Measurements from ENCODE around the gene SLC24A3. TPM values are rescaled to one million over a fixed set of nuclear protein-coding genes. Genes with fewer than 3 reads are reported as not detected.

SLC24A3 gene
- total RNA-seq, 1 experiment from 2014 or later: not detected

DNA sequence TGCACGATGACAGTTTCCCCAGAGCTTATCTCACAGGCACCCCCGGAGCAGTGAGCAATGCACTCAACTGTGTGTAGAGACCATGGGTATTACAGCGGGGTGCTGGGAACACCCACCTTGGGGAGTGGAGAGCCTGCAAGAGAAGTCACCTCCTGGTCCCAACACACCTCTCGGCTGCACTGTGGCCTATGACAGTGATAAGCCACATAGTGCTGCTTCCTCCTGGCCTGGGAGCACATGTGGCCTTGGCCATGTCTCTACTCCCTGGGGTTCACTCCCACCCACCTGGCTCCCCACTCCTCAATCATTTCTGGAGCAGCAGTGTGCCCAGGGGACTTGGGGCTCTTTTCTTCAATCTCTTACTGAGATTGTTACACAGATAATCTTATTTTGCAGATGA, 77.0 kb downstream of the SLC24A3 start:
- in situ Hi-C loops (cut with HindIII; ENCODE audit: low pct_unique_long_range_greater_than_20kb, low sequenced_read_pairs) (no loop called here), intact Hi-C loops (cut with micrococcal nuclease; ENCODE audit: unreplicated experiment) (no loop called here)
- BruUV-seq (replicated peaks): no TSS peak
- TF ChIP-seq SIN3A (IDR thresholded peaks at IDR 0.05; ENCODE audit: borderline replicate concordance, insufficient read depth, low read depth, low read length) (no peak), TCF7L2 (IDR thresholded peaks at IDR 0.05; ENCODE audit: low read depth, low read length) (no peak), POLR2AphosphoS5 (IDR thresholded peaks at IDR 0.05; ENCODE audit: low read depth, low read length) (no peak)
- TF ChIP-seq, protein P1, sequence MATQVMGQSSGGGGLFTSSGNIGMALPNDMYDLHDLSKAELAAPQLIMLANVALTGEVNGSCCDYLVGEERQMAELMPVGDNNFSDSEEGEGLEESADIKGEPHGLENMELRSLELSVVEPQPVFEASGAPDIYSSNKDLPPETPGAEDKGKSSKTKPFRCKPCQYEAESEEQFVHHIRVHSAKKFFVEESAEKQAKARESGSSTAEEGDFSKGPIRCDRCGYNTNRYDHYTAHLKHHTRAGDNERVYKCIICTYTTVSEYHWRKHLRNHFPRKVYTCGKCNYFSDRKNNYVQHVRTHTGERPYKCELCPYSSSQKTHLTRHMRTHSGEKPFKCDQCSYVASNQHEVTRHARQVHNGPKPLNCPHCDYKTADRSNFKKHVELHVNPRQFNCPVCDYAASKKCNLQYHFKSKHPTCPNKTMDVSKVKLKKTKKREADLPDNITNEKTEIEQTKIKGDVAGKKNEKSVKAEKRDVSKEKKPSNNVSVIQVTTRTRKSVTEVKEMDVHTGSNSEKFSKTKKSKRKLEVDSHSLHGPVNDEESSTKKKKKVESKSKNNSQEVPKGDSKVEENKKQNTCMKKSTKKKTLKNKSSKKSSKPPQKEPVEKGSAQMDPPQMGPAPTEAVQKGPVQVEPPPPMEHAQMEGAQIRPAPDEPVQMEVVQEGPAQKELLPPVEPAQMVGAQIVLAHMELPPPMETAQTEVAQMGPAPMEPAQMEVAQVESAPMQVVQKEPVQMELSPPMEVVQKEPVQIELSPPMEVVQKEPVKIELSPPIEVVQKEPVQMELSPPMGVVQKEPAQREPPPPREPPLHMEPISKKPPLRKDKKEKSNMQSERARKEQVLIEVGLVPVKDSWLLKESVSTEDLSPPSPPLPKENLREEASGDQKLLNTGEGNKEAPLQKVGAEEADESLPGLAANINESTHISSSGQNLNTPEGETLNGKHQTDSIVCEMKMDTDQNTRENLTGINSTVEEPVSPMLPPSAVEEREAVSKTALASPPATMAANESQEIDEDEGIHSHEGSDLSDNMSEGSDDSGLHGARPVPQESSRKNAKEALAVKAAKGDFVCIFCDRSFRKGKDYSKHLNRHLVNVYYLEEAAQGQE (IDR thresholded peaks at IDR 0.05; ENCODE audit: insufficient read depth in 1 of 2, low read depth in 2 of 2, low read length in 1 of 2): no peak
- TF ChIP-seq, protein P2, sequence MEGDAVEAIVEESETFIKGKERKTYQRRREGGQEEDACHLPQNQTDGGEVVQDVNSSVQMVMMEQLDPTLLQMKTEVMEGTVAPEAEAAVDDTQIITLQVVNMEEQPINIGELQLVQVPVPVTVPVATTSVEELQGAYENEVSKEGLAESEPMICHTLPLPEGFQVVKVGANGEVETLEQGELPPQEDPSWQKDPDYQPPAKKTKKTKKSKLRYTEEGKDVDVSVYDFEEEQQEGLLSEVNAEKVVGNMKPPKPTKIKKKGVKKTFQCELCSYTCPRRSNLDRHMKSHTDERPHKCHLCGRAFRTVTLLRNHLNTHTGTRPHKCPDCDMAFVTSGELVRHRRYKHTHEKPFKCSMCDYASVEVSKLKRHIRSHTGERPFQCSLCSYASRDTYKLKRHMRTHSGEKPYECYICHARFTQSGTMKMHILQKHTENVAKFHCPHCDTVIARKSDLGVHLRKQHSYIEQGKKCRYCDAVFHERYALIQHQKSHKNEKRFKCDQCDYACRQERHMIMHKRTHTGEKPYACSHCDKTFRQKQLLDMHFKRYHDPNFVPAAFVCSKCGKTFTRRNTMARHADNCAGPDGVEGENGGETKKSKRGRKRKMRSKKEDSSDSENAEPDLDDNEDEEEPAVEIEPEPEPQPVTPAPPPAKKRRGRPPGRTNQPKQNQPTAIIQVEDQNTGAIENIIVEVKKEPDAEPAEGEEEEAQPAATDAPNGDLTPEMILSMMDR (IDR thresholded peaks at IDR 0.05): no peak
- no peaks in the 10 kb centered on the region for H3K27me3 ChIP-seq (ENCODE audit: control insufficient read depth, insufficient read depth, low read length)
- ATAC-seq (no peak), DNase-seq (ENCODE audit: low read depth, low spot score) (no peak)
- ChIA-PET POLR2A (no interaction called here), CTCF (no interaction called here)
- H3K4me3 ChIP-seq (ENCODE audit: low read depth in 2 of 2, low read length in 2 of 2): no peak overlapping the region
- H3K9me3 ChIP-seq (ENCODE audit: control insufficient read depth, insufficient read depth, low read depth, low read length): no peaks in the 10 kb centered on the region
- no peaks in the 10 kb centered on the region for H3K4me1 ChIP-seq (ENCODE audit: control insufficient read depth, insufficient read depth, low read length)
- no peak overlapping the region for H3K27ac ChIP-seq (ENCODE audit: low read length)
- H3K36me3 ChIP-seq (ENCODE audit: control insufficient read depth, insufficient read depth, low read length): no peaks in the 10 kb centered on the region

DNA sequence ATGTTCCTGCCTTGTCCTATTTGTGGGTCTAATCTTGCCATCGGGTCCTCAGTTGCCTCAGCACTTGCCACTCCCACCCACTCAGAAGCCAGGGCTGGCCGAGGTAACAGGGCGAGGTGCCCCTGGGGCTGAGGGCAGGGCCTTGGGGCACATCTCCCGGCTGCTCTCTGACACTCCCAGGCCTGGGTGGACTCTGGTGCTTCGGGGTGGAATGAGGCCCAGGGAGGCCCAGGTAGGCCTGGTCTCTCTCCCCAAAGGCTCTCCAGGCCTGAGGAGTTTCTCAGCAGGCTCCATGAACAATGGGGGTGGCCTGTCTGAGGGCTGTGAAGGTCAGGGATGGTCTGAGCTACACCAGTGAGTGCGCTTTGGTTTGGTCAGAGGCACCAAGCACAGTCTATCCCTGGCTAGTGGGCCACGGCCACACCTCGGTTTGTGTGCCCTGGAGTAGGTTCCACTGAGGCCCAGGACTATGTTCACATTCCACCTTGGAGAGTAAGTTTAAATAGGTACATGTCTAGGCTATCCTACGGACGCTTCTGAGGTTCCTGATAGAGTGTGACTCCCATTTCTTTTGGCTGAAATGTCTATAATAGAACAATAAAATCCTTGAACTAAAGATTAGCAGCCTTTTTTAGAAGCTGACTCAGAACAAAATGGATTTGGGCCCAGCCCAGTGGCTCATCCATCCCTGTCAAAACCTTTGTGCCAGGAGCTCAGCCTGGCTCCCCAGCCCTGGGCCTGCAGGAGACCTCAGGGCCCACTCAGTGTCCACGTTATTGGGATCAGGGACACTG, 78.8 kb downstream of the SLC24A3 start:
- in situ Hi-C loops (cut with HindIII; ENCODE audit: low pct_unique_long_range_greater_than_20kb, low sequenced_read_pairs) (no loop called here), intact Hi-C loops (cut with micrococcal nuclease; ENCODE audit: unreplicated experiment) (no loop called here)
- no peaks in the 10 kb centered on the region for H3K27me3 ChIP-seq (ENCODE audit: control insufficient read depth, insufficient read depth, low read length)
- TF ChIP-seq TCF7L2 (IDR thresholded peaks at IDR 0.05; ENCODE audit: low read depth, low read length): no peak
- TF ChIP-seq POLR2AphosphoS5 (IDR thresholded peaks at IDR 0.05; ENCODE audit: low read depth, low read length): no peak
- no peak for TF ChIP-seq SIN3A (IDR thresholded peaks at IDR 0.05; ENCODE audit: borderline replicate concordance, insufficient read depth, low read depth, low read length)
- TF ChIP-seq, protein P1 (IDR thresholded peaks at IDR 0.05; ENCODE audit: insufficient read depth in 1 of 2, low read depth in 2 of 2, low read length in 1 of 2): no peak
- TF ChIP-seq, protein P2 (IDR thresholded peaks at IDR 0.05): no peak
- no TSS peak for BruUV-seq (replicated peaks)
- no peak overlapping the region for H3K27ac ChIP-seq (ENCODE audit: low read length)
- ChIA-PET POLR2A (no interaction called here), CTCF (no interaction called here)
- H3K4me3 ChIP-seq (ENCODE audit: low read depth in 2 of 2, low read length in 2 of 2): no peak overlapping the region
- H3K9me3 ChIP-seq (ENCODE audit: control insufficient read depth, insufficient read depth, low read depth, low read length): no peaks in the 10 kb centered on the region
- ATAC-seq: no peak
- H3K36me3 ChIP-seq (ENCODE audit: control insufficient read depth, insufficient read depth, low read length): no peaks in the 10 kb centered on the region
- no peak for DNase-seq (ENCODE audit: low read depth, low spot score)
- no peaks in the 10 kb centered on the region for H3K4me1 ChIP-seq (ENCODE audit: control insufficient read depth, insufficient read depth, low read length)

Data from Panc1 (cell line).